PC-9 (cell line): ENCODE measurements around the gene COPZ1. TPM values are rescaled to one million over a fixed set of nuclear protein-coding genes. Genes with fewer than 3 reads are reported as not detected.
A peak's percentile ranks its signal among the peaks of the same experiment; 100 is the strongest.

Source experiments
- BruUV-seq: library from RNA; stranded (reverse); fragments of 400-500 nt; replicated peaks from 2 replicates; lab custom pipeline; 2021; lab: Mats Ljungman, UMichigan
- CTCF ChIA-PET: fragments of 300-600 bp; sonication (Branson Sonifier 250); formaldehyde crosslinking; loops from one replicate; lab custom pipeline; 2022; ENCODE audit warnings: antibody characterized with exemption; lab: Charles Lee
- POLR2A ChIA-PET: fragments of 300-600 bp; sonication (Branson Sonifier 250); formaldehyde crosslinking; loops from one replicate; lab custom pipeline; 2022; ENCODE audit warnings: antibody characterized with exemption; ENCODE audit not compliant: unreplicated experiment; lab: Charles Lee
- DNase-seq, 2 experiments: peaks; one replicate each; pipeline versions ENCODE4 v3.0.0 to v3.0.0-alpha.2; 2015 to 2022; ENCODE audit warnings: mixed read lengths in 1 of 2
- H2AFZ ChIP-seq: fragments of 200-600 bp; sonication (generic); 2 replicates; pipeline ENCODE4 v1.8.1; 2017; ENCODE audit warnings: antibody characterized with exemption
- H3F3A ChIP-seq: fragments of 200-600 bp; sonication (generic); 2 replicates; pipeline ENCODE4 v1.8.1; 2017; ENCODE audit warnings: antibody characterized with exemption, mild to moderate bottlenecking, low read depth; ENCODE audit not compliant: insufficient read depth
- H3K27ac ChIP-seq: fragments of 200-600 bp; sonication (generic); 2 replicates; pipeline ENCODE4 v1.6.1; 2016; ENCODE audit warnings: mixed run types
- H3K27me3 ChIP-seq: fragments of 200-600 bp; sonication (generic); 2 replicates; pipeline ENCODE4 v1.6.1; 2016; ENCODE audit warnings: low read depth, mixed run types; ENCODE audit not compliant: insufficient read depth
- H3K36me3 ChIP-seq: fragments of 200-600 bp; sonication (generic); 2 replicates; pipeline ENCODE4 v1.6.1; 2016; ENCODE audit warnings: low read depth, mixed run types
- H3K4me1 ChIP-seq: fragments of 200-600 bp; sonication (generic); replicated peaks from 2 replicates; pipeline ENCODE4 v1.6.1; 2016; ENCODE audit warnings: mixed run types; ENCODE audit not compliant: insufficient read depth
- H3K4me2 ChIP-seq: fragments of 200-600 bp; sonication (generic); 2 replicates; pipeline ENCODE4 v1.6.1; 2017; ENCODE audit warnings: mixed run types
- H3K4me3 ChIP-seq: fragments of 200-600 bp; sonication (generic); 2 replicates; pipeline ENCODE4 v1.6.1; 2016; ENCODE audit warnings: mixed run types
- H3K79me2 ChIP-seq: fragments of 200-600 bp; sonication (generic); 2 replicates; pipeline ENCODE4 v1.6.1; 2017; ENCODE audit warnings: low read depth, mixed run types
- H3K9me2 ChIP-seq: fragments of 200-600 bp; sonication (generic); 2 replicates; pipeline ENCODE4 v1.8.1; 2017; ENCODE audit warnings: mild to moderate bottlenecking; ENCODE audit not compliant: insufficient read depth
- H3K9me3 ChIP-seq: fragments of 200-600 bp; sonication (generic); 2 replicates; pipeline ENCODE4 v1.8.1; 2016; ENCODE audit warnings: low read depth; ENCODE audit not compliant: insufficient read depth
- H4K20me1 ChIP-seq: fragments of 200-600 bp; sonication (generic); 2 replicates; pipeline ENCODE4 v1.8.1; 2017; ENCODE audit not compliant: insufficient read depth
- CTCF ChIP-seq: fragments of 200-600 bp; sonication (generic); conservative IDR thresholded peaks from 2 replicates; pipeline ENCODE4 v1.6.1; 2017; ENCODE audit warnings: mixed run types, antibody characterized with exemption, mild to moderate bottlenecking, moderate library complexity
- EZH2 ChIP-seq: fragments of 200-600 bp; sonication (generic); IDR thresholded peaks from 2 replicates; pipeline ENCODE4 v1.8.0; 2017; ENCODE audit warnings: antibody characterized with exemption, low read depth
- intact Hi-C: fragments of 100-400 bp; cut with micrococcal nuclease; formaldehyde crosslinking; loops from one replicate; pipeline ENCODE4 v1.10.0; 2022; ENCODE audit not compliant: unreplicated experiment
- total RNA-seq: library from RNA; stranded (reverse); gene quantifications from 2 replicates; pipeline ENCODE4 v1.2.3, GENCODE V29; 2021

Gene COPZ1
- total RNA-seq, 1 experiment from 2014 or later: 232 TPM

GRCh38 chr12:54277823-54278276 lies 47.1 kb upstream of the COPZ1 start:
- Histone ChIP-seq H3K4me3 (peak overlapping the region; percentile 82), H3K4me2 (peak overlapping the region; percentile 93), H2AFZ (no peak overlapping the region), H3K27me3 (no peaks in the 10 kb centered on the region), H3K9me2 (no peaks in the 10 kb centered on the region), H3K36me3 (peaks cover 53% of the 10 kb centered on the region), H3K4me1 (peaks cover 22% of the 10 kb centered on the region), H3K79me2 (peaks cover 88% of the 10 kb centered on the region), H3K9me3 (no peaks in the 10 kb centered on the region), H3F3A (peaks cover 49% of the 10 kb centered on the region), H4K20me1 (peaks cover 15% of the 10 kb centered on the region), H3K27ac (peak overlapping the region; percentile 94; the same call in 1 of the 2 replicates)
- ChIA-PET CTCF (no interaction called here), POLR2A (no interaction called here)
- intact Hi-C loops: loop anchor here (5.0 kb wide), 1 partner anchor 36 kb away; no protein-coding TSS in a partner anchor
- no peak for DNase-seq
- BruUV-seq: no TSS peak
- TF ChIP-seq EZH2 (no peak), CTCF (no peak)

GRCh38 chr12:54279227-54279631 lies 45.7 kb upstream of the COPZ1 start:
- no peak for TF ChIP-seq EZH2
- TF ChIP-seq CTCF: no peak
- H3K9me3 ChIP-seq: no peaks in the 10 kb centered on the region
- peaks cover 56% of the 10 kb centered on the region for H3K36me3 ChIP-seq
- POLR2A ChIA-PET: interaction anchor here (0.6 to 1.4 kb wide), 7 partner anchors 9 to 109 kb away, joined by 3 to 39 read pairs (median 4); partner anchors contain the start of genes COPZ1 and NFE2
- H3K4me1 ChIP-seq: peaks cover 36% of the 10 kb centered on the region
- H2AFZ ChIP-seq: peak overlapping the region; percentile 70
- peak overlapping the region; percentile 94 for H3K27ac ChIP-seq
- peaks cover 29% of the 10 kb centered on the region for H4K20me1 ChIP-seq
- peaks cover 50% of the 10 kb centered on the region for H3F3A ChIP-seq
- H3K9me2 ChIP-seq: no peaks in the 10 kb centered on the region
- BruUV-seq: TSS peak; percentile 72
- peak overlapping the region; percentile 93 for H3K4me2 ChIP-seq
- H3K79me2 ChIP-seq: peaks cover 89% of the 10 kb centered on the region
- intact Hi-C loops: loop anchor here (1.0 to 5.0 kb wide), 2 partner anchors 37 to 46 kb away; partner anchors contain the start of gene COPZ1
- H3K27me3 ChIP-seq: no peaks in the 10 kb centered on the region
- no peak for DNase-seq
- H3K4me3 ChIP-seq: peak overlapping the region; percentile 82
- CTCF ChIA-PET: interaction anchor here (0.6 to 1.7 kb wide), 3 partner anchors 46 to 514 kb away, joined by 3 to 12 read pairs (median 5); partner anchors contain the start of gene COPZ1

- peaks cover 55% of the 10 kb centered on the region for H3K36me3 ChIP-seq
- peaks cover 56% of the 10 kb centered on the region for H3F3A ChIP-seq
- DNase-seq: peak; percentile 98 to 100
- no peak for TF ChIP-seq EZH2
- no peak for TF ChIP-seq CTCF
- H4K20me1 ChIP-seq: peaks cover 35% of the 10 kb centered on the region
- peak within 1 kb of the TSS; percentile 72 for H2AFZ ChIP-seq
- ChIA-PET POLR2A (interaction anchor here (0.5 to 1.4 kb wide), 13 partner anchors 9 to 264 kb away, joined by 3 to 39 read pairs (median 5); partner anchors contain the start of genes COPZ1 and NFE2), CTCF (interaction anchor here (0.6 to 1.7 kb wide), 4 partner anchors 27 to 515 kb away, joined by 3 to 12 read pairs (median 4); partner anchors contain the start of gene COPZ1)
- H3K27ac ChIP-seq: peak within 1 kb of the TSS; percentile 94
- peak within 1 kb of the TSS; percentile 98 for H3K4me2 ChIP-seq
- H3K9me2 ChIP-seq: no peaks in the 10 kb centered on the region
- H3K4me1 ChIP-seq: peaks cover 38% of the 10 kb centered on the region
- H3K4me3 ChIP-seq: peak within 1 kb of the TSS; percentile 82
- intact Hi-C loops: loop anchor here (1.0 to 5.0 kb wide), 3 partner anchors 38 to 79 kb away; partner anchors contain the start of gene COPZ1
- BruUV-seq: no TSS peak
- no peaks in the 10 kb centered on the region for H3K27me3 ChIP-seq
- no peaks in the 10 kb centered on the region for H3K9me3 ChIP-seq
- H3K79me2 ChIP-seq: peaks cover 85% of the 10 kb centered on the region
These were observed 45.1 kb upstream of the COPZ1 start, which contains the start of gene CBX5 for GRCh38 chr12:54279632-54280467. Gene CBX5 (minus strand): TSS chr12:54280122. CDS start chr12:54257650, 22,472 bp downstream.
